ENCODE results near the gene UBE2F. TPM values are rescaled to one million over a fixed set of nuclear protein-coding genes. Genes with fewer than 3 reads are reported as not detected.

Gene UBE2F
- total and polyA plus RNA-seq, 2 of the 4 experiments (the other 2 are of a cell fraction): 44.6 to 59.8 TPM

DNA sequence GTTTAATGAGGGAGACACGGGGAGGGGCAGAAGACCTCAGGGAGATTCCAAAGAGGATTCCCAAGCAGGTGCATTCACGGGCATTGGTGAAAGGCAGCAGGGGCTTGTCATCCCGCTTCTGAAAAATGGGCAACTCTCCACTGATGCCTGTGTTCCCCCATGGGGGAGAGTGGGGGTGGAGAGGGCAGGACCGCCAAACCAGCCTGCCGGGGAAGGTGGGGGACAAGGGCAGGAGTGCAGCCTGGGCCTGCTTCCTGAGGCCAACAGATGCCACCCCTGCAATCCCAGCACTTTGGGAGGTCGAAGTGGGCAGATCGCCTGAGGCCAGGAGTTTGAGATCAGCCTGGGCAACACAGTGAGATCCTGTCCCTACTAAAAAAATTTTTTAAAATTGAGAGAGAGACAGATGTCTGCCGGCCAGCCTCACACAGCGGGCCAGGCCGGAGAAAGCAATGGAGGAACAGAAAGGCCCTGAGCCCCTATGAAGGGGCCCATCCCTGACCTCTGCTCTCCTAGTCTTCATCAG is 44.8 kb upstream of the UBE2F start:
- ChIA-PET CTCF (interaction anchor here (0.6 kb wide), 1 partner anchor 294 kb away, joined by 3 read pairs; no protein-coding TSS in a partner anchor), POLR2A (ENCODE audit: unreplicated experiment) (no interaction called here)
- Histone ChIP-seq H3K4me3 (ENCODE audit: insufficient read depth, low read depth, low read length) (no peak overlapping the region), H2BK20ac (ENCODE audit: low read depth, low read length) (no peak overlapping the region), H3K9ac (ENCODE audit: low read depth, low read length) (no peak overlapping the region), H3K23ac (ENCODE audit: low read depth, low read length) (no peak overlapping the region), H3K14ac (replicated peaks; ENCODE audit: low read depth, low read length) (no peak overlapping the region), H3K56ac (ENCODE audit: extremely low read depth, insufficient read depth, low read length) (no peak overlapping the region), H3K36me3 (ENCODE audit: control insufficient read depth, insufficient read depth, low read length) (no peaks in the 10 kb centered on the region), H2AFZ (replicated peaks; ENCODE audit: low read length, poor library complexity) (no peak overlapping the region), H2BK5ac (ENCODE audit: low read depth, low read length, poor library complexity, severe bottlenecking) (no peak overlapping the region), H4K91ac (ENCODE audit: insufficient read depth, low read depth, low read length) (no peak overlapping the region), H2AK9ac (replicated peaks; ENCODE audit: low read depth, low read length, poor library complexity) (no peak overlapping the region), H2AK5ac (ENCODE audit: low read depth, low read length) (no peak overlapping the region), H3K79me1 (ENCODE audit: low read depth in 1 of 2, low read length in 2 of 2) (no peaks in the 10 kb centered on the region), H3K4me2 (ENCODE audit: low read depth, low read length) (no peak overlapping the region), H3K9me1 (ENCODE audit: insufficient read depth, low read length) (no peaks in the 10 kb centered on the region), H2BK15ac (ENCODE audit: low read depth, low read length) (no peak overlapping the region), H3K27me3 (ENCODE audit: control insufficient read depth, insufficient read depth, low read length) (peaks cover 3% of the 10 kb centered on the region), H3K9me3 (ENCODE audit: control insufficient read depth, insufficient read depth, low read length) (no peaks in the 10 kb centered on the region), H4K20me1 (ENCODE audit: insufficient read depth, low read length) (no peaks in the 10 kb centered on the region), H3K27ac (ENCODE audit: insufficient read depth, low read length) (no peak overlapping the region), H2BK120ac (ENCODE audit: low read depth, low read length) (no peak overlapping the region), H3K18ac (ENCODE audit: low read depth, low read length) (no peak overlapping the region), H4K8ac (ENCODE audit: low read depth in 2 of 2, low read length in 2 of 2) (no peak overlapping the region), H3K4ac (ENCODE audit: low read depth, low read length) (no peak overlapping the region), H3K4me1 (ENCODE audit: control insufficient read depth, insufficient read depth, low read length) (no peaks in the 10 kb centered on the region), H4K5ac (ENCODE audit: low read depth, low read length) (no peak overlapping the region)
- DNase-seq (no peak), ATAC-seq (ENCODE audit: low read depth) (no peak)
- dilution Hi-C loops (cut with HindIII; ENCODE audit: low sequenced_read_pairs, unreplicated experiment) (no loop called here), intact Hi-C loops (cut with micrococcal nuclease) (no loop called here), in situ Hi-C loops (cut with MboI; ENCODE audit: low sequenced_read_pairs) (no loop called here)
- BruUV-seq (replicated peaks): no TSS peak
- TF ChIP-seq RCOR1 (IDR thresholded peaks at IDR 0.05; ENCODE audit: insufficient replicate concordance, low read length) (no peak), SMC3 (IDR thresholded peaks at IDR 0.05; ENCODE audit: low read depth, low read length) (no peak), FOS (IDR thresholded peaks at IDR 0.05; ENCODE audit: low read depth, low read length) (no peak), NFE2L2 (IDR thresholded peaks at IDR 0.05; ENCODE audit: low read depth, low read length) (no peak), CEBPB (IDR thresholded peaks at IDR 0.05; ENCODE audit: low read depth, low read length) (no peak), RFX5 (IDR thresholded peaks at IDR 0.05; ENCODE audit: low read depth, low read length) (no peak), CHD1 (IDR thresholded peaks at IDR 0.05; ENCODE audit: low read depth, low read length) (no peak), MXI1 (IDR thresholded peaks at IDR 0.05; ENCODE audit: borderline replicate concordance, low read depth, low read length) (no peak), RAD21 (IDR thresholded peaks at IDR 0.05; ENCODE audit: low read length) (no peak), MAFK (IDR thresholded peaks at IDR 0.05; ENCODE audit: low read depth, low read length) (no peak), POLR2A (IDR thresholded peaks at IDR 0.05; ENCODE audit: low read depth, low read length) (no peak)
- TF ChIP-seq, protein P1, sequence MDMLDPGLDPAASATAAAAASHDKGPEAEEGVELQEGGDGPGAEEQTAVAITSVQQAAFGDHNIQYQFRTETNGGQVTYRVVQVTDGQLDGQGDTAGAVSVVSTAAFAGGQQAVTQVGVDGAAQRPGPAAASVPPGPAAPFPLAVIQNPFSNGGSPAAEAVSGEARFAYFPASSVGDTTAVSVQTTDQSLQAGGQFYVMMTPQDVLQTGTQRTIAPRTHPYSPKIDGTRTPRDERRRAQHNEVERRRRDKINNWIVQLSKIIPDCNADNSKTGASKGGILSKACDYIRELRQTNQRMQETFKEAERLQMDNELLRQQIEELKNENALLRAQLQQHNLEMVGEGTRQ (IDR thresholded peaks at IDR 0.05; ENCODE audit: low read depth, low read length): no peak
- TF ChIP-seq, protein P2, sequence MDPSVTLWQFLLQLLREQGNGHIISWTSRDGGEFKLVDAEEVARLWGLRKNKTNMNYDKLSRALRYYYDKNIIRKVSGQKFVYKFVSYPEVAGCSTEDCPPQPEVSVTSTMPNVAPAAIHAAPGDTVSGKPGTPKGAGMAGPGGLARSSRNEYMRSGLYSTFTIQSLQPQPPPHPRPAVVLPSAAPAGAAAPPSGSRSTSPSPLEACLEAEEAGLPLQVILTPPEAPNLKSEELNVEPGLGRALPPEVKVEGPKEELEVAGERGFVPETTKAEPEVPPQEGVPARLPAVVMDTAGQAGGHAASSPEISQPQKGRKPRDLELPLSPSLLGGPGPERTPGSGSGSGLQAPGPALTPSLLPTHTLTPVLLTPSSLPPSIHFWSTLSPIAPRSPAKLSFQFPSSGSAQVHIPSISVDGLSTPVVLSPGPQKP (IDR thresholded peaks at IDR 0.05; ENCODE audit: borderline replicate concordance, low read depth, low read length): no peak
- TF ChIP-seq, protein P3, sequence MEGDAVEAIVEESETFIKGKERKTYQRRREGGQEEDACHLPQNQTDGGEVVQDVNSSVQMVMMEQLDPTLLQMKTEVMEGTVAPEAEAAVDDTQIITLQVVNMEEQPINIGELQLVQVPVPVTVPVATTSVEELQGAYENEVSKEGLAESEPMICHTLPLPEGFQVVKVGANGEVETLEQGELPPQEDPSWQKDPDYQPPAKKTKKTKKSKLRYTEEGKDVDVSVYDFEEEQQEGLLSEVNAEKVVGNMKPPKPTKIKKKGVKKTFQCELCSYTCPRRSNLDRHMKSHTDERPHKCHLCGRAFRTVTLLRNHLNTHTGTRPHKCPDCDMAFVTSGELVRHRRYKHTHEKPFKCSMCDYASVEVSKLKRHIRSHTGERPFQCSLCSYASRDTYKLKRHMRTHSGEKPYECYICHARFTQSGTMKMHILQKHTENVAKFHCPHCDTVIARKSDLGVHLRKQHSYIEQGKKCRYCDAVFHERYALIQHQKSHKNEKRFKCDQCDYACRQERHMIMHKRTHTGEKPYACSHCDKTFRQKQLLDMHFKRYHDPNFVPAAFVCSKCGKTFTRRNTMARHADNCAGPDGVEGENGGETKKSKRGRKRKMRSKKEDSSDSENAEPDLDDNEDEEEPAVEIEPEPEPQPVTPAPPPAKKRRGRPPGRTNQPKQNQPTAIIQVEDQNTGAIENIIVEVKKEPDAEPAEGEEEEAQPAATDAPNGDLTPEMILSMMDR (conservative IDR thresholded peaks at IDR 0.05; ENCODE audit: low read depth, low read length): no peak
- 92% methylated on average over 2 of the region's 10 CpGs; no CpG with 5 or more reads in 1 of the 2 experiments for WGBS, 2 experiments (ENCODE audit: extremely low coverage in 2 of 2, insufficient read length in 1 of 2)
